ENCODE measurements around the gene MTHFD1L.
A peak's percentile ranks its signal among the peaks of the same experiment; 100 is the strongest.

The MTHFD1L gene

GRCh38 chr6:151018911-151019782, 153.6 kb downstream of the MTHFD1L start:
- H3K4me3 ChIP-seq (ENCODE audit: low read length): no peak overlapping the region
- H3K9ac ChIP-seq (ENCODE audit: low read length): no peak overlapping the region
- peaks cover 4% of the 10 kb centered on the region for H3K36me3 ChIP-seq (ENCODE audit: control insufficient read depth, insufficient read depth, low read length)
- H3K27ac ChIP-seq (ENCODE audit: low read depth, low read length): peak overlapping the region; percentile 27
- peaks cover 4% of the 10 kb centered on the region for H3K4me1 ChIP-seq (ENCODE audit: control insufficient read depth, insufficient read depth, low read length)
- H3K27me3 ChIP-seq (ENCODE audit: control insufficient read depth, insufficient read depth, low read length): no peaks in the 10 kb centered on the region

GRCh38 chr6:151021896-151022295, 156.4 kb downstream of the MTHFD1L start:
- no peak overlapping the region for H3K27ac ChIP-seq (ENCODE audit: low read depth, low read length)

GRCh38 chr6:151022492-151022891, 157.0 kb downstream of the MTHFD1L start:
- no peak overlapping the region for H3K27ac ChIP-seq (ENCODE audit: low read depth, low read length)
- no peaks in the 10 kb centered on the region for H3K4me1 ChIP-seq (ENCODE audit: control insufficient read depth, insufficient read depth, low read length)
- no peak overlapping the region for H3K9ac ChIP-seq (ENCODE audit: low read length)
- H3K27me3 ChIP-seq (ENCODE audit: control insufficient read depth, insufficient read depth, low read length): no peaks in the 10 kb centered on the region
- H3K36me3 ChIP-seq (ENCODE audit: control insufficient read depth, insufficient read depth, low read length): peaks cover 2% of the 10 kb centered on the region
- no peak overlapping the region for H3K4me3 ChIP-seq (ENCODE audit: low read length)

More at GRCh38 chr6:151021896-151022295, 156.4 kb downstream of the MTHFD1L start:
- Histone ChIP-seq H3K36me3 (ENCODE audit: control insufficient read depth, insufficient read depth, low read length) (peaks cover 3% of the 10 kb centered on the region), H3K9ac (ENCODE audit: low read length) (no peak overlapping the region), H3K4me3 (ENCODE audit: low read length) (no peak overlapping the region), H3K27me3 (ENCODE audit: control insufficient read depth, insufficient read depth, low read length) (no peaks in the 10 kb centered on the region), H3K4me1 (ENCODE audit: control insufficient read depth, insufficient read depth, low read length) (no peaks in the 10 kb centered on the region)

- no peak overlapping the region for H3K9ac ChIP-seq (ENCODE audit: low read length)
- peaks cover 2% of the 10 kb centered on the region for H3K36me3 ChIP-seq (ENCODE audit: control insufficient read depth, insufficient read depth, low read length)
- H3K4me3 ChIP-seq (ENCODE audit: low read length): no peak overlapping the region
- H3K27me3 ChIP-seq (ENCODE audit: control insufficient read depth, insufficient read depth, low read length): no peaks in the 10 kb centered on the region
- H3K4me1 ChIP-seq (ENCODE audit: control insufficient read depth, insufficient read depth, low read length): no peaks in the 10 kb centered on the region
- no peak overlapping the region for H3K27ac ChIP-seq (ENCODE audit: low read depth, low read length)
These were observed 157.8 kb downstream of the MTHFD1L start for GRCh38 chr6:151023342-151023741.

- H3K27me3 ChIP-seq (ENCODE audit: control insufficient read depth, insufficient read depth, low read length): no peaks in the 10 kb centered on the region
- H3K9ac ChIP-seq (ENCODE audit: low read length): no peak overlapping the region
- no peaks in the 10 kb centered on the region for H3K4me1 ChIP-seq (ENCODE audit: control insufficient read depth, insufficient read depth, low read length)
- H3K4me3 ChIP-seq (ENCODE audit: low read length): no peak overlapping the region
- H3K36me3 ChIP-seq (ENCODE audit: control insufficient read depth, insufficient read depth, low read length): peaks cover 2% of the 10 kb centered on the region
- peak overlapping the region; percentile 83 for H3K27ac ChIP-seq (ENCODE audit: low read depth, low read length)
These were observed 159.1 kb downstream of the MTHFD1L start for GRCh38 chr6:151024597-151024996.

GRCh38 chr6:151025076-151025475, 159.6 kb downstream of the MTHFD1L start:
- H3K9ac ChIP-seq (ENCODE audit: low read length): no peak overlapping the region
- H3K4me1 ChIP-seq (ENCODE audit: control insufficient read depth, insufficient read depth, low read length): no peaks in the 10 kb centered on the region
- peaks cover 2% of the 10 kb centered on the region for H3K36me3 ChIP-seq (ENCODE audit: control insufficient read depth, insufficient read depth, low read length)
- H3K27me3 ChIP-seq (ENCODE audit: control insufficient read depth, insufficient read depth, low read length): no peaks in the 10 kb centered on the region
- H3K27ac ChIP-seq (ENCODE audit: low read depth, low read length): peak overlapping the region; percentile 83
- H3K4me3 ChIP-seq (ENCODE audit: low read length): no peak overlapping the region

GRCh38 chr6:151026041-151026663, 160.7 kb downstream of the MTHFD1L start:
- Histone ChIP-seq H3K4me1 (ENCODE audit: control insufficient read depth, insufficient read depth, low read length) (no peaks in the 10 kb centered on the region), H3K27me3 (ENCODE audit: control insufficient read depth, insufficient read depth, low read length) (no peaks in the 10 kb centered on the region), H3K4me3 (ENCODE audit: low read length) (no peak overlapping the region), H3K9ac (ENCODE audit: low read length) (no peak overlapping the region), H3K27ac (ENCODE audit: low read depth, low read length) (peak overlapping the region; percentile 83), H3K36me3 (ENCODE audit: control insufficient read depth, insufficient read depth, low read length) (peaks cover 2% of the 10 kb centered on the region)

- Histone ChIP-seq H3K9ac (ENCODE audit: low read length) (no peak overlapping the region), H3K4me1 (ENCODE audit: control insufficient read depth, insufficient read depth, low read length) (no peaks in the 10 kb centered on the region), H3K36me3 (ENCODE audit: control insufficient read depth, insufficient read depth, low read length) (no peaks in the 10 kb centered on the region), H3K27ac (ENCODE audit: low read depth, low read length) (no peak overlapping the region), H3K27me3 (ENCODE audit: control insufficient read depth, insufficient read depth, low read length) (no peaks in the 10 kb centered on the region), H3K4me3 (ENCODE audit: low read length) (no peak overlapping the region)
These were observed 161.8 kb downstream of the MTHFD1L start for GRCh38 chr6:151027295-151027747.

GRCh38 chr6:151027936-151028838, 162.7 kb downstream of the MTHFD1L start:
- Histone ChIP-seq H3K9ac (ENCODE audit: low read length) (no peak overlapping the region), H3K27me3 (ENCODE audit: control insufficient read depth, insufficient read depth, low read length) (no peaks in the 10 kb centered on the region), H3K4me1 (ENCODE audit: control insufficient read depth, insufficient read depth, low read length) (no peaks in the 10 kb centered on the region), H3K36me3 (ENCODE audit: control insufficient read depth, insufficient read depth, low read length) (no peaks in the 10 kb centered on the region), H3K4me3 (ENCODE audit: low read length) (no peak overlapping the region), H3K27ac (ENCODE audit: low read depth, low read length) (no peak overlapping the region)

GRCh38 chr6:151029970-151030369, 164.5 kb downstream of the MTHFD1L start:
- Histone ChIP-seq H3K9ac (ENCODE audit: low read length) (no peak overlapping the region), H3K27me3 (ENCODE audit: control insufficient read depth, insufficient read depth, low read length) (no peaks in the 10 kb centered on the region), H3K27ac (ENCODE audit: low read depth, low read length) (no peak overlapping the region), H3K4me3 (ENCODE audit: low read length) (no peak overlapping the region), H3K36me3 (ENCODE audit: control insufficient read depth, insufficient read depth, low read length) (no peaks in the 10 kb centered on the region), H3K4me1 (ENCODE audit: control insufficient read depth, insufficient read depth, low read length) (no peaks in the 10 kb centered on the region)

- H3K27ac ChIP-seq (ENCODE audit: low read depth, low read length): no peak overlapping the region
- H3K9ac ChIP-seq (ENCODE audit: low read length): no peak overlapping the region
- no peaks in the 10 kb centered on the region for H3K4me1 ChIP-seq (ENCODE audit: control insufficient read depth, insufficient read depth, low read length)
- H3K36me3 ChIP-seq (ENCODE audit: control insufficient read depth, insufficient read depth, low read length): no peaks in the 10 kb centered on the region
- no peak overlapping the region for H3K4me3 ChIP-seq (ENCODE audit: low read length)
- H3K27me3 ChIP-seq (ENCODE audit: control insufficient read depth, insufficient read depth, low read length): no peaks in the 10 kb centered on the region
These were observed 166.5 kb downstream of the MTHFD1L start for GRCh38 chr6:151032034-151032433.
